Loucy (cell line): ENCODE data around the gene SEMA5A.

ENCODE experiments used
- EZH2phosphoT487 ChIP-seq: fragments of 200-600 bp; IDR thresholded peaks from 2 replicates; pipeline ENCODE4 v1.6.1; 2018; ENCODE audit warnings: antibody characterized with exemption, mild to moderate bottlenecking, moderate library complexity, borderline replicate concordance
- TF ChIP-seq, protein P1 (sequence below): fragments of 200-600 bp; sonication (generic); conservative IDR thresholded peaks from 2 replicates; pipeline ENCODE4 v1.5.1; 2014; ENCODE audit warnings: mild to moderate bottlenecking, antibody characterized with exemption, low read length

DNA sequence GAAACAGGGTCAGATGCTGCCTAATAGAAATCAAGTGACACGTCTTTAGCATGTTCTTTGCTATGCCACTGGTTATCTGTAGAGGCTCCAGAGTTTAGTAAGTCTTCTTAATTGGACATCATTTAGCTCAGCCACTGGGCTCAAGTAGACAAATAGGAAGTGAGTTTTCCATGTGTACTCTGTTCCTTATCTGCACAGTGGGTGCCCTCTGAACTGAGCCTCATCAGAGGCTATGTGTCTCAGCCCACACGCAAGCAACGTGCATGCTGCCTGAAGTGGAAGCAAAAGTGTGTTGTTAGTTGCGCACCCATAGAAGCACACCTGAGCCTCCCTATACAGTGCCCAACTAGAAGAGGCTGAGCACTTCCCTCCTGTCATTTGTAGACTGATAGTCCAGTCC is 134.7 kb downstream of the SEMA5A start:
- TF ChIP-seq, protein P1, sequence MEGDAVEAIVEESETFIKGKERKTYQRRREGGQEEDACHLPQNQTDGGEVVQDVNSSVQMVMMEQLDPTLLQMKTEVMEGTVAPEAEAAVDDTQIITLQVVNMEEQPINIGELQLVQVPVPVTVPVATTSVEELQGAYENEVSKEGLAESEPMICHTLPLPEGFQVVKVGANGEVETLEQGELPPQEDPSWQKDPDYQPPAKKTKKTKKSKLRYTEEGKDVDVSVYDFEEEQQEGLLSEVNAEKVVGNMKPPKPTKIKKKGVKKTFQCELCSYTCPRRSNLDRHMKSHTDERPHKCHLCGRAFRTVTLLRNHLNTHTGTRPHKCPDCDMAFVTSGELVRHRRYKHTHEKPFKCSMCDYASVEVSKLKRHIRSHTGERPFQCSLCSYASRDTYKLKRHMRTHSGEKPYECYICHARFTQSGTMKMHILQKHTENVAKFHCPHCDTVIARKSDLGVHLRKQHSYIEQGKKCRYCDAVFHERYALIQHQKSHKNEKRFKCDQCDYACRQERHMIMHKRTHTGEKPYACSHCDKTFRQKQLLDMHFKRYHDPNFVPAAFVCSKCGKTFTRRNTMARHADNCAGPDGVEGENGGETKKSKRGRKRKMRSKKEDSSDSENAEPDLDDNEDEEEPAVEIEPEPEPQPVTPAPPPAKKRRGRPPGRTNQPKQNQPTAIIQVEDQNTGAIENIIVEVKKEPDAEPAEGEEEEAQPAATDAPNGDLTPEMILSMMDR, result no peak
- no peak for TF ChIP-seq EZH2phosphoT487
